GM19438 (cell line): ENCODE results near the gene ASS1.

ENCODE experiments used
- ATAC-seq: cut with Tn5 transposase; IDR thresholded peaks from one replicate; pipeline ENCODE4 v1.9.1; 2021; ENCODE audit warnings: low read depth; ENCODE audit not compliant: unreplicated experiment

The ASS1 gene

GRCh38 chr9:130549093-130549735, 104.5 kb downstream of the ASS1 start:
- no peak for ATAC-seq
